Right renal cortex interstitium (tissue), 3 donors: ENCODE data around the gene BCAN. TPM values are rescaled to one million over a fixed set of nuclear protein-coding genes. Genes with fewer than 3 reads are reported as not detected.

ENCODE experiments used
- DNase-seq, 3 donors: peaks; one replicate each; pipeline ENCODE4 v3.0.0-alpha.2; 2013; ENCODE audit warnings: low read depth in 3 of 3, low spot score in 2 of 3
- polyA plus RNA-seq, 3 donors: library from polyadenylated mRNA; unstranded; fragments of 120-200 nt; gene quantifications; one replicate each; pipeline ENCODE4 v1.2.1, GENCODE V29; 2013; ENCODE audit not compliant: insufficient read length in 3 of 3

The BCAN gene
- polyA plus RNA-seq, 3 donors, result 0.11 to 0.29 (median 0.28) TPM

- DNase-seq, result no peak
Measured at GRCh38 chr1:156643049-156643777, 1.3 kb downstream of the BCAN start.

- DNase-seq, result no peak
Measured at GRCh38 chr1:156643778-156644092, 1.8 kb downstream of the BCAN start.

GRCh38 chr1:156644146-156644545 is 2.2 kb downstream of the BCAN start:
- no peak for DNase-seq

- no peak for DNase-seq
Measured at GRCh38 chr1:156644640-156645039, 2.7 kb downstream of the BCAN start.

GRCh38 chr1:156645056-156645455 is 3.1 kb downstream of the BCAN start:
- DNase-seq, result no peak

- DNase-seq, result no peak
Measured at GRCh38 chr1:156645666-156646065, 3.7 kb downstream of the BCAN start.

GRCh38 chr1:156646738-156647211 is 4.9 kb downstream of the BCAN start:
- DNase-seq, result no peak

GRCh38 chr1:156647351-156647750 is 5.4 kb downstream of the BCAN start:
- no peak for DNase-seq

- no peak for DNase-seq
Measured at GRCh38 chr1:156648496-156648895, 6.6 kb downstream of the BCAN start.

- DNase-seq, result no peak
Measured at GRCh38 chr1:156648951-156649350, 7.0 kb downstream of the BCAN start.

GRCh38 chr1:156652131-156652991 is 10.4 kb downstream of the BCAN start:
- no peak for DNase-seq

- no peak for DNase-seq
Measured at GRCh38 chr1:156652992-156653355, 11.1 kb downstream of the BCAN start.

- no peak for DNase-seq
Measured at GRCh38 chr1:156654700-156655099, 12.8 kb downstream of the BCAN start.

GRCh38 chr1:156655151-156655903 is 13.4 kb downstream of the BCAN start:
- no peak for DNase-seq

- no peak for DNase-seq
Measured at GRCh38 chr1:156655904-156656516, 14.1 kb downstream of the BCAN start.

- no peak for DNase-seq
Measured at GRCh38 chr1:156656806-156657740, 15.2 kb downstream of the BCAN start.

- no peak for DNase-seq
Measured at GRCh38 chr1:156657741-156658319, 15.9 kb downstream of the BCAN start.

- no peak for DNase-seq
Measured at GRCh38 chr1:156658496-156658895, 16.6 kb downstream of the BCAN start.

GRCh38 chr1:156658945-156659574 is 17.1 kb downstream of the BCAN start:
- no peak for DNase-seq
